Measurements from ENCODE around the gene ACER3. TPM values are rescaled to one million over a fixed set of nuclear protein-coding genes. Genes with fewer than 3 reads are reported as not detected.

The ACER3 gene
- total and polyA plus RNA-seq, 2 experiments from 2014 or later = 6.2 to 26.5 TPM

DNA sequence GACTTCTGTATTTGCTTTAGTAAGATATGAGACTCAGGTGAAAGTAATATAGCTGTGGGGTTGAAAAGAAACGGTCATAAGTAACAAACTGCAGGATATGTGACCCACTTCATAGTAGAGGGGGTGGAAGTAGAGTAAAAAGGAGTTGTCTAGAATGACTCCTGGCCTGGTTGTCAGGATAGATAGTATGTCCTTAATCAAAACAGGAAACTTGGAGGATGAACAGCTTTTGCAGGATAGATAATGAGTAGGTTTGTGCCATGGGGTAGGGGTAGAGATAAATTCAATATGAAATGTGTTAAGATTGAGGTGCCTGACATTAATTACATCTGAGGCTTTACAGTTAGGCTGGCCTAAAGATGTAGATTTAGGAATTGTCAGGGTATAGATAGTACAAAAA lies 126.5 kb downstream of the ACER3 start (continued):
- TF ChIP-seq, protein P1, sequence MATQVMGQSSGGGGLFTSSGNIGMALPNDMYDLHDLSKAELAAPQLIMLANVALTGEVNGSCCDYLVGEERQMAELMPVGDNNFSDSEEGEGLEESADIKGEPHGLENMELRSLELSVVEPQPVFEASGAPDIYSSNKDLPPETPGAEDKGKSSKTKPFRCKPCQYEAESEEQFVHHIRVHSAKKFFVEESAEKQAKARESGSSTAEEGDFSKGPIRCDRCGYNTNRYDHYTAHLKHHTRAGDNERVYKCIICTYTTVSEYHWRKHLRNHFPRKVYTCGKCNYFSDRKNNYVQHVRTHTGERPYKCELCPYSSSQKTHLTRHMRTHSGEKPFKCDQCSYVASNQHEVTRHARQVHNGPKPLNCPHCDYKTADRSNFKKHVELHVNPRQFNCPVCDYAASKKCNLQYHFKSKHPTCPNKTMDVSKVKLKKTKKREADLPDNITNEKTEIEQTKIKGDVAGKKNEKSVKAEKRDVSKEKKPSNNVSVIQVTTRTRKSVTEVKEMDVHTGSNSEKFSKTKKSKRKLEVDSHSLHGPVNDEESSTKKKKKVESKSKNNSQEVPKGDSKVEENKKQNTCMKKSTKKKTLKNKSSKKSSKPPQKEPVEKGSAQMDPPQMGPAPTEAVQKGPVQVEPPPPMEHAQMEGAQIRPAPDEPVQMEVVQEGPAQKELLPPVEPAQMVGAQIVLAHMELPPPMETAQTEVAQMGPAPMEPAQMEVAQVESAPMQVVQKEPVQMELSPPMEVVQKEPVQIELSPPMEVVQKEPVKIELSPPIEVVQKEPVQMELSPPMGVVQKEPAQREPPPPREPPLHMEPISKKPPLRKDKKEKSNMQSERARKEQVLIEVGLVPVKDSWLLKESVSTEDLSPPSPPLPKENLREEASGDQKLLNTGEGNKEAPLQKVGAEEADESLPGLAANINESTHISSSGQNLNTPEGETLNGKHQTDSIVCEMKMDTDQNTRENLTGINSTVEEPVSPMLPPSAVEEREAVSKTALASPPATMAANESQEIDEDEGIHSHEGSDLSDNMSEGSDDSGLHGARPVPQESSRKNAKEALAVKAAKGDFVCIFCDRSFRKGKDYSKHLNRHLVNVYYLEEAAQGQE (IDR thresholded peaks at IDR 0.05; ENCODE audit: unreplicated experiment) = no peak

DNA sequence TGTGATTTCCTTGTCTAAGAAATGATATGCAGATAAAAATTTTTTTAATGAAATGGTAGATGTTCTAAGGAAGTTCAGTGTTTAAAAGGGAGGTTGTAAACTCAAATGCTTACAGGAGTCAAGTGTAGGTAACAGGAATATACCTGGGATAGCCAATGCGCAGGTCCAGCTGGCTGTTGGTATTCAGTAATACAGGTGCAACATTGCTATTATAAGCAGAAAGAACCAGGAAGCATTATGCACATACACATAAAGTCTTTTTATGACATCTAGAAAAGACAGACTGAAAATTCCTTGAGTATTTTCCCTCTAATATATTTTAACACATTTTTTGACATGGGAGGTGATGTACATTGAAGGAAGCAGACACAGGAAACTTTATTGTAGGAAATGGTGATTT lies 129.9 kb downstream of the ACER3 start:
- H3K27ac ChIP-seq (ENCODE audit: low read depth) = no peak overlapping the region
- H3K4me3 Mint-ChIP-seq = no peak overlapping the region
- H3K27me3 ChIP-seq (ENCODE audit: insufficient read depth) = no peaks in the 10 kb centered on the region
- peaks cover 2% of the 10 kb centered on the region; the same call in 1 of the 3 replicates for H3K4me1 Mint-ChIP-seq
- H3K9me2 ChIP-seq (ENCODE audit: insufficient read depth) = no peaks in the 10 kb centered on the region
- H3F3A ChIP-seq (replicated peaks; ENCODE audit: low read depth) = no peaks in the 10 kb centered on the region
- no peaks in the 10 kb centered on the region for H3K36me3 ChIP-seq (ENCODE audit: insufficient read depth)
- H3K4me3 ChIP-seq = no peak overlapping the region
- no peaks in the 10 kb centered on the region for H3K9me3 Mint-ChIP-seq
- no peak for ATAC-seq
- H3K4me1 ChIP-seq (ENCODE audit: insufficient read depth) = no peaks in the 10 kb centered on the region
- H4K20me1 ChIP-seq (replicated peaks; ENCODE audit: insufficient read depth) = no peaks in the 10 kb centered on the region; the same call in 1 of the 2 replicates
- H2AFZ ChIP-seq = no peak overlapping the region
- no peaks in the 10 kb centered on the region for H3K36me3 Mint-ChIP-seq (ENCODE audit: low read depth)
- no peak overlapping the region for H3K4me2 ChIP-seq
- H3K27ac Mint-ChIP-seq = no peak overlapping the region
- no peaks in the 10 kb centered on the region for H3K27me3 Mint-ChIP-seq (ENCODE audit: insufficient read depth, low read depth, poor library complexity)
- H3K79me2 ChIP-seq (replicated peaks; ENCODE audit: insufficient read depth) = no peaks in the 10 kb centered on the region
- DNase-seq (ENCODE audit: low spot score) = no peak
- TF ChIP-seq STAT1 (IDR thresholded peaks at IDR 0.05; ENCODE audit: unreplicated experiment) = no peak
- TF ChIP-seq, protein P2, sequence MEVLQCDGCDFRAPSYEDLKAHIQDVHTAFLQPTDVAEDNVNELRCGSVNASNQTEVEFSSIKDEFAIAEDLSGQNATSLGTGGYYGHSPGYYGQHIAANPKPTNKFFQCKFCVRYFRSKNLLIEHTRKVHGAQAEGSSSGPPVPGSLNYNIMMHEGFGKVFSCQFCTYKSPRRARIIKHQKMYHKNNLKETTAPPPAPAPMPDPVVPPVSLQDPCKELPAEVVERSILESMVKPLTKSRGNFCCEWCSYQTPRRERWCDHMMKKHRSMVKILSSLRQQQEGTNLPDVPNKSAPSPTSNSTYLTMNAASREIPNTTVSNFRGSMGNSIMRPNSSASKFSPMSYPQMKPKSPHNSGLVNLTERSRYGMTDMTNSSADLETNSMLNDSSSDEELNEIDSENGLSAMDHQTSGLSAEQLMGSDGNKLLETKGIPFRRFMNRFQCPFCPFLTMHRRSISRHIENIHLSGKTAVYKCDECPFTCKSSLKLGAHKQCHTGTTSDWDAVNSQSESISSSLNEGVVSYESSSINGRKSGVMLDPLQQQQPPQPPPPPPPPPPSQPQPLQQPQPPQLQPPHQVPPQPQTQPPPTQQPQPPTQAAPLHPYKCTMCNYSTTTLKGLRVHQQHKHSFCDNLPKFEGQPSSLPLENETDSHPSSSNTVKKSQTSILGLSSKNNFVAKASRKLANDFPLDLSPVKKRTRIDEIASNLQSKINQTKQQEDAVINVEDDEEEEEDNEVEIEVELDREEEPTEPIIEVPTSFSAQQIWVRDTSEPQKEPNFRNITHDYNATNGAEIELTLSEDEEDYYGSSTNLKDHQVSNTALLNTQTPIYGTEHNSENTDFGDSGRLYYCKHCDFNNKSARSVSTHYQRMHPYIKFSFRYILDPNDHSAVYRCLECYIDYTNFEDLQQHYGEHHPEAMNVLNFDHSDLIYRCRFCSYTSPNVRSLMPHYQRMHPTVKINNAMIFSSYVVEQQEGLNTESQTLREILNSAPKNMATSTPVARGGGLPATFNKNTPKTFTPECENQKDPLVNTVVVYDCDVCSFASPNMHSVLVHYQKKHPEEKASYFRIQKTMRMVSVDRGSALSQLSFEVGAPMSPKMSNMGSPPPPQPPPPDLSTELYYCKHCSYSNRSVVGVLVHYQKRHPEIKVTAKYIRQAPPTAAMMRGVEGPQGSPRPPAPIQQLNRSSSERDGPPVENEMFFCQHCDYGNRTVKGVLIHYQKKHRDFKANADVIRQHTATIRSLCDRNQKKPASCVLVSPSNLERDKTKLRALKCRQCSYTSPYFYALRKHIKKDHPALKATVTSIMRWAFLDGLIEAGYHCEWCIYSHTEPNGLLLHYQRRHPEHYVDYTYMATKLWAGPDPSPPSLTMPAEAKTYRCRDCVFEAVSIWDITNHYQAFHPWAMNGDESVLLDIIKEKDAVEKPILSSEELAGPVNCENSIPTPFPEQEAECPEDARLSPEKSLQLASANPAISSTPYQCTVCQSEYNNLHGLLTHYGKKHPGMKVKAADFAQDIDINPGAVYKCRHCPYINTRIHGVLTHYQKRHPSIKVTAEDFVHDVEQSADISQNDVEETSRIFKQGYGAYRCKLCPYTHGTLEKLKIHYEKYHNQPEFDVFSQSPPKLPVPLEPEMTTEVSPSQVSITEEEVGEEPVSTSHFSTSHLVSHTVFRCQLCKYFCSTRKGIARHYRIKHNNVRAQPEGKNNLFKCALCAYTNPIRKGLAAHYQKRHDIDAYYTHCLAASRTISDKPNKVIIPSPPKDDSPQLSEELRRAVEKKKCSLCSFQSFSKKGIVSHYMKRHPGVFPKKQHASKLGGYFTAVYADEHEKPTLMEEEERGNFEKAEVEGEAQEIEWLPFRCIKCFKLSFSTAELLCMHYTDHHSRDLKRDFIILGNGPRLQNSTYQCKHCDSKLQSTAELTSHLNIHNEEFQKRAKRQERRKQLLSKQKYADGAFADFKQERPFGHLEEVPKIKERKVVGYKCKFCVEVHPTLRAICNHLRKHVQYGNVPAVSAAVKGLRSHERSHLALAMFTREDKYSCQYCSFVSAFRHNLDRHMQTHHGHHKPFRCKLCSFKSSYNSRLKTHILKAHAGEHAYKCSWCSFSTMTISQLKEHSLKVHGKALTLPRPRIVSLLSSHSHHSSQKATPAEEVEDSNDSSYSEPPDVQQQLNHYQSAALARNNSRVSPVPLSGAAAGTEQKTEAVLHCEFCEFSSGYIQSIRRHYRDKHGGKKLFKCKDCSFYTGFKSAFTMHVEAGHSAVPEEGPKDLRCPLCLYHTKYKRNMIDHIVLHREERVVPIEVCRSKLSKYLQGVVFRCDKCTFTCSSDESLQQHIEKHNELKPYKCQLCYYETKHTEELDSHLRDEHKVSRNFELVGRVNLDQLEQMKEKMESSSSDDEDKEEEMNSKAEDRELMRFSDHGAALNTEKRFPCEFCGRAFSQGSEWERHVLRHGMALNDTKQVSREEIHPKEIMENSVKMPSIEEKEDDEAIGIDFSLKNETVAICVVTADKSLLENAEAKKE (CRISPR knock-in tag; IDR thresholded peaks at IDR 0.05) = no peak
- no peak for TF ChIP-seq EZH2 (IDR thresholded peaks at IDR 0.05; ENCODE audit: low read depth, unreplicated experiment)
- no peak for TF ChIP-seq NANOG (IDR thresholded peaks at IDR 0.05; ENCODE audit: borderline replicate concordance)
- TF ChIP-seq POLR2AphosphoS5 (IDR thresholded peaks at IDR 0.05; ENCODE audit: low read depth) = no peak
- no peak for TF ChIP-seq CREB1 (CRISPR knock-in tag; IDR thresholded peaks at IDR 0.05; ENCODE audit: low read depth)
- TF ChIP-seq, protein P1 (IDR thresholded peaks at IDR 0.05; ENCODE audit: unreplicated experiment) = no peak
- TF ChIP-seq, protein P3, sequence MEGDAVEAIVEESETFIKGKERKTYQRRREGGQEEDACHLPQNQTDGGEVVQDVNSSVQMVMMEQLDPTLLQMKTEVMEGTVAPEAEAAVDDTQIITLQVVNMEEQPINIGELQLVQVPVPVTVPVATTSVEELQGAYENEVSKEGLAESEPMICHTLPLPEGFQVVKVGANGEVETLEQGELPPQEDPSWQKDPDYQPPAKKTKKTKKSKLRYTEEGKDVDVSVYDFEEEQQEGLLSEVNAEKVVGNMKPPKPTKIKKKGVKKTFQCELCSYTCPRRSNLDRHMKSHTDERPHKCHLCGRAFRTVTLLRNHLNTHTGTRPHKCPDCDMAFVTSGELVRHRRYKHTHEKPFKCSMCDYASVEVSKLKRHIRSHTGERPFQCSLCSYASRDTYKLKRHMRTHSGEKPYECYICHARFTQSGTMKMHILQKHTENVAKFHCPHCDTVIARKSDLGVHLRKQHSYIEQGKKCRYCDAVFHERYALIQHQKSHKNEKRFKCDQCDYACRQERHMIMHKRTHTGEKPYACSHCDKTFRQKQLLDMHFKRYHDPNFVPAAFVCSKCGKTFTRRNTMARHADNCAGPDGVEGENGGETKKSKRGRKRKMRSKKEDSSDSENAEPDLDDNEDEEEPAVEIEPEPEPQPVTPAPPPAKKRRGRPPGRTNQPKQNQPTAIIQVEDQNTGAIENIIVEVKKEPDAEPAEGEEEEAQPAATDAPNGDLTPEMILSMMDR (conservative IDR thresholded peaks at IDR 0.05; ENCODE audit: low read depth in 2 of 2) = no peak
- no peak for TF ChIP-seq JUNB (IDR thresholded peaks at IDR 0.05; ENCODE audit: unreplicated experiment)
- TF ChIP-seq EZH2phosphoT487 (IDR thresholded peaks at IDR 0.05; ENCODE audit: unreplicated experiment) = no peak
